GM21825 (cell line): ENCODE measurements around the gene ZBTB7C.

Experiments
- ATAC-seq: cut with Tn5 transposase; IDR thresholded peaks from one replicate; pipeline ENCODE4 v1.9.1; 2021; ENCODE audit warnings: mild to moderate bottlenecking, moderate library complexity; ENCODE audit not compliant: unreplicated experiment

ZBTB7C gene

DNA sequence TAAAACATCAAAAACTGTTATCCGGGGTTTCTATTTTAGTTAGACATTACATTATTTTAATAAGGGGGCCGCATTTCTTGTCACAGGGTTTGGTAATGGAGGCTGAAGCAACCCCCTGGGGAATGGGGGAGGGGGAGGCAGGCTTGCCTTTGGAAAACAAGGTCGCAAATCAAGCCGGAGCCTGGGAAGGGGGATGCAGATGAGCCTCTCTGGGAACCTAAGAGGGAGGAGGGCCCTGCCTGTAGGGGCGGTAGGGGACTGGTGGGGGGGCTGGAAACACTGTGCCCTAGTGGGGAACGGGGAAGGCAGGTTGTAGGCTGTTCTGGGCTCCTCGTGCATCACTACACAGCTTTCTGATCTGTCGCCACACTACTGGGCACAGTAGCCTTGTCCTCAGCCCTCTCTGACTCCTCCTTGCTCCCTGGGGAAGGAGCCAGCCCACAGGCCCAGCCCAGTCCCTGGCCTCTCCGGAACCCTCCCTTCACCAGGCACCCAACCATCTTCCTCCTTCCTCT is 308.5 kb downstream of the ZBTB7C start:
- no peak for ATAC-seq

DNA sequence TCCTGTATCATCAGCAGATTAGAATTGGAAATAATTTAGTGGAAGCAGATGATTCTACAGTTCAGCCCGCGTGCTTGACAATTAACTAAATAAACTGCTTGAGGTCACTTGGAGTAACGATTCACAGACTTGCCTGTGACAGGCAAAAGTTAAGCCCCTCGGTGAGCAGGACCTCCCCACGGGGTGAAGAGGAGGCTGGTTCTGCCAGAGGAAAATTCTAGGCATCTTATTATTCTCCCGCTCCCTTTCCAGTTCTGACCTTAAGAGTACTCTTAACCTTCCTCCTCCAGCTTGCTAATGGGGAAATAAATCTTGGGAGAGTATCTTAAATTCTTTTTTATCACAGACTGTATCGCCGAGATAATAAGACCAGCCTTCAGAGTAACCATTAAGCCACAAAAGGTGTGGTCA is 309.0 kb downstream of the ZBTB7C start:
- no peak for ATAC-seq

DNA sequence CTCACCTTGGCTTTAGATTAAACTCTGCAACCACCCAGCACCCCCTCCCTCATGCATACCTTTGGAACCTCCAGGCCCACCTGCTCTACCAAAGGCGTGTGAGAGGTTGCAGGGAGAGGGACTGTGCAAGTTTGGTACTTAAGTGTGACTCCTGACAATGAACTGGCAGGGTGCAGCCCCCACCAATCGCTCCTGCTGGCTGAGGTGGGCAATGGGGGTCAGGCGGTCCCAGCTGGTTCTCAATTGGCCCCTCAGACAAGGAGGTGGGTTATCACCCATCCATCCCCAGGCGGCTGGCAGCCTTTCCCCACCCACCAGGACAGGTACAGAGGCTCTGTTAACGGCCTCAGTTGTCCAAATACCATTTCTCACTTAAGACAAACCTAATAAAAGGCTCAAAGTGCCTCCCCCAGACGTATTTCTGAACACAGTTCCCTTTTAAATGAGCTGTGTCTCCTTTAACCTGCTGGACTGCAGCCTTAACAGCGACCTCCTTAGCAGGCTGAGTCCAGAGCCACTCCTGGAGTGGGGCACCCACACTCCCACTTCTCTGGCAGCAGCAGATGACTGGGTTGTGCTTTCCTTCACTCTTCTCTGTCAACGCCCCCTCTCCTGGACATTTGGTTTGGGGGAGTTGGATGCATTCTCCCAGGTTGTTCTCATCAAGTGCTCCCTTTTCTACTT is 309.6 kb downstream of the ZBTB7C start:
- no peak for ATAC-seq

DNA sequence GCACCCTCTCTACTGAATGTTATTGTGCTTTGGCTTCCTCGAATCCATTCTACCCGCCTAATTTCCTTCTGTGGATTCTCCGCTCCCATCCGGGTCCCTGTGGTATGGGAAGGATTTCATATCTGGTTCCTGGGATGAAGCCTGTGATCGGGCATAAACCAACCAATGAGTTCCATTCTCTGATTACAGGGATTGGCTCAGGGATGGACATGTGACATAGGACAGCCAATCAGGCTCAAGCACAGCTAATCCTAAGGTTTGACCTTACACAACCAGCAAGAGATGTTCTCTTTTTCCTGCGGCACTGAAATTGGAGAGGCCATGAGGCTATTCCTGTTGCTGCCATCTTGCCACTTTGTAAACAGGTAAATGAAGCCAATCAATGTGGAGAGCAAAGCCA is 310.6 kb downstream of the ZBTB7C start:
- ATAC-seq, result no peak

DNA sequence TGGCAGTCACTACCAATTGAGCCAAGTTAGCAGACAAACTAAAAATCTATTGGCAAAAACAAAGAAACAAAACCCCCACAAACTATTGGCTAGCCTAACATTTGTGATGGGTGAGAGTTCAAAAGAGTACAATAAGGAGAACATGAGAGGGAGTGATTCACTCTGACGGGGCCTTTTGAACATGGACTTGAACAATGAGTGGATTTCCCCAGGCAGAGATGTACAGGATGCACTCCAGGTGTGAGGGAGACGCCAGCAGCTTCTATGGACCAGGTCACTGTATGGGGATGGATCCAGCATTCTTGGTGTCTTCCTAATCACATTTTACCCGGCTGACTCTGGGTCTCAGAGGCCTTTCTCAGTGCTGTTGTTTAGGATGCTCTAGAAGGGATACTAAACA is 311.2 kb downstream of the ZBTB7C start:
- no peak for ATAC-seq

DNA sequence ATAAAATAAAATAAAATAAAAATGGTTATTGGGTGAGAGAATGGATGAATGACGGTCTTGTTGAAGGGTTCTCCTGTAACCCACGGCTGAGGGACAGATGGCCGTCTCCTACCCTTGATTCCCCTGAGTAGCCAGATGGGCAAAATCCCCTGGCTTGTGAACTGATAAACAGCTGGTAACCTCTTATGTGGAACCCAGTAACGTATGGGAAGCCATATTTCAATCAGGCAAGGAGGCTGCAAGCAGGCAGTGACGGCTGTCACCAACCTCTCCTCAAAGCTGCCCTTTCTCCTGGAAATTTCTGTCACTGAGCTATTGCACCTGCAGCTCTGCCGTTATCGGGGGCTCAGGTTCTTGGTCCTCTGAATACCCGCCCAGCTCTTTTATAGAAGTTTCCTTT is 313.5 kb downstream of the ZBTB7C start:
- no peak for ATAC-seq

DNA sequence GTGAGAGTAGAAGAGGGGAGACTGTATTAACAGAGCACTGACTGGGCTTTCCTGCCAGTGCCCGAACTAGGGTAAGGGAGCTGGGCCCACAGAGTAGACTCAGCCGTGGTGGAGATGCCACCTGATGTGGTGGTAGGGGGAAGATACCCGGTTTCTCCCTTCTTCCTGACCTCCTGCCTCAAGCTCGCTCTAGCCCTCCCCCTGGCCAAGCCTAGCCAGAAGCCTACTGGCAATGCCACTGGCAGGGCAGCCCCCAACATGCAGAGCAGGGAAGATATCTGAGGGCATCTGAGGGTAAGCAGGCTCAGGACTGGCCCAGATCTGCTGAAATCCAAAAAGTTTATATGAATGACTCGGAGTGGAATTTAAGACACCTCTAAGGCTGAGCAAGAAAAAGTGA is 316.1 kb downstream of the ZBTB7C start:
- no peak for ATAC-seq

DNA sequence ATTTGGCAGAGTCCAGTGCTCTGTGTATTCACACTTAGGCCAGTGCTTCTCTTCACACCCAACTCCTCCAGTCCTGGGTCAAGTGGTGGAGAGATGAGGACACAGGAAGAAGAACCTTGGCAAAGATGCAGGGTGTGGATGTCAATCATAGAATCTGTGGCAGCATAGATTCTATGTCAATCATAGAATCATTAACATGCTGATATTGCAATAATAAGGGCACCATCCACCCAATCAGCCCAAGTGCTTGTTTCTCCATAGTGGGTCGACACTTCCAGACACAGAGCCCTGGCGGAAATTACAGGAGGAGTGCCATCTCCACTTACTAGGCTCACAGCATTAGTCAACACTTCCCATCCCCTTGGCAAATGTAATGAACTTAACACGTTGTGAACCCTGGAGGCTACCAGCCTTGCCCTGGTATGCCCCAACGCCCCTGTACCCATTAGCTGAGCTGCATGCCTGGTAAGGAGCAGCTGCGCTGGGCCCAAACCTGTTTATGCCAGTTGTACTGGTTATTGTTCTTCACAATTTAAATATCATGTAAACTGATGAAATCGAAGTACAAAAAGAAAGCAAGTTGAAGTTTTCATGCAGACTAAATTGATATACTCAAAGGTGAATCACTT is 317.2 kb downstream of the ZBTB7C start:
- ATAC-seq, result no peak

DNA sequence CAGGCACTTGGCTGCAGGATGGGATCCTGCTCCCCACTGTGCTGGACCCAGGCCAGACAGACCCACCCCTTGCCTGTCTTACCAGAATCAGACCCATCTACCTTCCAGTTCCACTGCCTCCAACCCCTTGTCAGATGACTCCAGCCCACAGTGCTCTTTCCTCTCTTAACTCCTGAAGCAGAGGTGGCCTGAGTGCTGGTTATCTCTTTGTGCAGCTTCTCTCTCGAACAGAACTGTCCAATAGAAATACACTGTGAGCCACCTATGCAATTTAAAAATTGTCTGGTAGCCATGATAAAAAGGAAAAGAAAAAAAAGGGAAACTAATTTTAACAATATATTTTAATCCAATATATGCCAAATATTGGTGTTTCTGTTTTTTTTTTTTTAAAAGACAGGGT is 318.5 kb downstream of the ZBTB7C start:
- ATAC-seq, result no peak

DNA sequence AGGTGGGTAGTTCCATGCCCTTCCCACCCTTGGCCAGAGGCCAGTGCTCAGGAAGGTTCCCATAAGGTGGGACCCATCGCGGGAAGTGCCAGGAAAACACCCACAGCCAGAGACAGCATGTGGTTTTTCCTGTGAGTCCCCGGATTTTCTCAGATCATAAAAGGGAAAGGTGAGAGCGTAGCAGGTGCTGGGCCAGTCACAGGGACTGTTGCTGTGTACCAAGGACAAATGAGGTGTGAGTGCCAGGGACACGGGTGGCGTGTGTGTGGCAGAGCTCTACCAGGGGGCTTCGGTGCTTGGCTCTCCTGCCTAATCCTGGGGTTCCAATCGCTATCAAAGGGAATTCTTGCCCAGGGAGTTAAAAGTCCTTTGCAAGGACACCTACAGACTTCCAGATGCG is 319.2 kb downstream of the ZBTB7C start:
- ATAC-seq, result no peak

DNA sequence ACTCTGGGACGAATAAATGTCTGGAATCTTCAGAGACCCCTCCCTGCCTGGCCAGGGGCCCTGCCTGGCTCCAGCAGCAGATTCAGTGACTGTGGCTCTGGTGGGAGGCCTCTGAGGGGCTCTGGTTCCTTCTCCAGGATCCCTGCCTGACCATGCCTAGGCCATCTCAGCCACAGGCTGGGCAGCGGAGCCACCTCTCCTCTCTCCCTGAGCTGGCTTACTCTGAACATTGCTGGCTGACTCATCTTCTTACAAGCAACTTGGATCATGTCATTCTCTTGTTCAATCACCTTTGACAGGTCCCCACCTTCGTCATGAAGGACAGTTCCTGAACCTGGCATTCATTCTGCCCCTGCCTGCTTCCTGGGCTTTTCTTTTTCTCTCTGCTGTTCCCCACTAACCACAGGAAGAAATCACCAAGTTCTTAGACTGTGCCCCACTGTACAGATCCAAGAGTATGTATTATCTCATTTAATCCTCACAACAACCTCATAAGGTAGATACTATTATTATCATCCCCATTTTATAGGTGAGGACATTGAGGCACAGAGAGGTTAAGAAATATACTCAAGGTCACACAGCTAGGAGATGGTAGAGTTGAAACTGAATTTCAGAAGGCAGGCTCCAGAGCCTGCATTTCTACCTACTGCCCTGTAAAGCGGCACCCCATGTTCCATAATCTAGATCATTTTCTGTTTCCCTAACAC is 323.2 kb downstream of the ZBTB7C start:
- no peak for ATAC-seq

DNA sequence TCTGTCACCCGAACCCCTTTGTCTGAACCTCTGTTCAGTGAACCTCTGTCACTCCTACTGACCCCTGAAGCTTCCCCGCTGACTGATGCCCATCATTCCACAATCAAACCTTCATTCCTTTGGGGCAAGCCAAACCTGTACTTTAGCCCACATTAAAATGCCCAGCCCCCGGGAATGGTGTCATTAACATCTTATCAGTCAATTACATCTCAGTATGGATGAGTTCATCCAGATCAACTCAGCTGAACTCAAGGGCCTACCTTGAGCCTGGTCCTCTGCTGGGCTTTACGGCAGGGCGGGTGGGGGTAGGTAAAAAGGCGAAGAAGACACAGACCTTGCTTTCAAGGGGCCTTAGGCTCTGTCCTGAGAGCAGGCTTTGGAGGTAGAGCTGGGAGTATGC is 324.3 kb downstream of the ZBTB7C start:
- ATAC-seq, result no peak

DNA sequence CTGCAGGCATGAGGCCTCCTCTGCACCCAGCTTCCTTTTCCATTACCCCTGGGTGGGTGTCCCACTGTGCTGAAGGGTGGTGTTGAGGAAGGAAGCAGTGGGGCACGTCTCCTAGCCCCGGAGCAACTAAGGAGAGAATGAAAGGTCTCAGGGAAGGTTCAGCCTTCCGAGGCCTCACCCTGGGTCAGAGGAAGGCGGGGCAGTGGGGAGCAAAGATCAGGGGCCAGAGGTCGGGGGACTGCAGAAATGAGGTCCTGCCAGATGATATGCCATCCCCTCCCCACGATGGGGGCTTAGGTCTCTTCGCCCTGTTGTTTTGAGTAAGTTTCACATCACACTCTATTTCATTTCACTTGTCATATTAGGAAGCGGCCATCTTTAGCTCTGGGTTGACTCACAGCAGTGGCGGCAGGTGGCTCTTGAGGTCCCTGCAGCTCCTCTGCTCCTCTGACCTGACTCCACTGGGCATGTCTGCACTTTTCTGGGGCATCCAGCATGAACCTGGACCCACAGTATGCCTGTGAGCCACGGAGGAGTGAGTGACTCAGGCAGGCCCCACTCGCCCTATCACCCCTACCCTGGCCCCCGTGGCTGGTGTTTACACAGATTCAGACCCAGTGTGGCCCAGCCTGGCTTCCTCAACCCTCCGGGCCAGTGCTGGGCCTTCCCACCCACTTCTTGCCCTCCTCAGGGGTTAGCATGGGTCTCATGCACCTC is 325.0 kb downstream of the ZBTB7C start:
- no peak for ATAC-seq

DNA sequence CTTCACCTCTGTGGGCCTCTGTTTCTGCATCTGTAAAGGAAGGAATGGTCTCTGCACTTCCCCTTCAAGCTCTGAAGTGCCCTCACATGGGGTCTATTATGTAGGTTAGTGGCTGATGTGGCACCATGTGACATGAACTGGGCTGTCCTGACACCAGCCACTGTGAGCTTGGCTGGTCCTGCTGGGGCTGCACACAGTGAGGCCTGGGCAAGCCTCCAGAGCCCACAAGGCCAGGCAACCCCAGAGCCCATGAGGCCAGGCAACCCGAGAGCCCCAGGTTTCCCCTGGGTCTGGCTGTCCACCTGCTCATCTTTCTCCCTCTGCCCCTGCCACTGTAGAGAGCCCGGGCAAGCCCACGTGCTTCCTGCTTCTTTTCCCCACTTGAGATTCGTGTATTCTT is 328.6 kb downstream of the ZBTB7C start:
- no peak for ATAC-seq

DNA sequence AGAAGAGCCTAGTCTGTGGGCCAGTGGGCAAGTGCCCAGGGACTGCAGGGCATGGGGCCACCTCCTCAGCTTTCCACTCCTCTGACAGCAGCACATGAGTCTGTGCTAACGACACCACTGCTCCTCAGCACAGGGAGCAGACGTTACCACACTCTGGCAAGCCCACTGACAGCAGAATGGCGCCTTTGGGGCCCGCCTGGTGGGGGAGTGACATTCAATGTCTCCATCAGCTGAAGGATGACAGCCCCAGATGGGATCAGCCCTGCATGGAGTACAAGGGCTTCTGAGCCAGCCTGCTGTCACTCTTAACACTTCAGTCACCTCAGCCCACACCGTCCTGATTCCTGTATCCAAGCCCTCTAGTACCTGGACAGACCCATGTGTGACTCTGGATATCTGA is 329.3 kb downstream of the ZBTB7C start:
- ATAC-seq, result no peak

DNA sequence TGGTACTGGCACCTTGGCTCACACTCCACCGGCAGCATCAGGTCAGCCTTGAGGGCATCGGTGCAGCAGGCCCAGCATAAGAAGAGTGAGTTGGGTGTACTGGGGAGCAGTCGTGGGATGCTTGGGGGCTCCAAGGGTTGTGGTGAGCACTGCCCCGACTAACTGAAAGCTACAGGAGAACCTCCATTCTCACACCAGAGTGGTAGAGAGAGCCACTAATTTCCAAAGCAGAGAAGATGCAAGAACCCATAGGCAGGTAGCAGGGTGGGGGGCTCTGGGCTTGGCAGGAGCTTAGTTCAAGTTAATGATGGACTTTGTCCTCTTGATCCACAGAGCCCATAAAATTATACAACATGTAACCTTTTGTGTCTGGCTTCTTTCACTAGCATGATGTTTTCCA is 330.7 kb downstream of the ZBTB7C start:
- no peak for ATAC-seq

DNA sequence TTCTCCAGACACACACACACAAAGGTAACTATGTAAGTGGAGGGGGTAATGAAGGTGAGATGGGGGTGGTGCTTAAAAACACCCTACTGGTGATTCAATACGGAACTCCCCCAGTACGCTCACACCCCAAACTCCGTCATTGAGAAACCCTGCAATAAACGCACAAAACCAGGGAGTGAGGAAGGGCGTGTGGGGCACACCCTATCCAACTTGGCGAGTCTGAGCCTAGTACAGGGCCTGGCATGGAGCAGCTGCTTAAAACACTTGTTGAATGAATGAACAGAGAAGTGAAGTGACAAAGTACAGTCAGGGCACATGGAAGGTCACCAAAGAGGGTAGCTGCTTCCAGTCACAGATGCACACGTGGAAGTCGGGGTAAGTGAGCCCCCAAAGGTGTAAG is 331.9 kb downstream of the ZBTB7C start:
- no peak for ATAC-seq

DNA sequence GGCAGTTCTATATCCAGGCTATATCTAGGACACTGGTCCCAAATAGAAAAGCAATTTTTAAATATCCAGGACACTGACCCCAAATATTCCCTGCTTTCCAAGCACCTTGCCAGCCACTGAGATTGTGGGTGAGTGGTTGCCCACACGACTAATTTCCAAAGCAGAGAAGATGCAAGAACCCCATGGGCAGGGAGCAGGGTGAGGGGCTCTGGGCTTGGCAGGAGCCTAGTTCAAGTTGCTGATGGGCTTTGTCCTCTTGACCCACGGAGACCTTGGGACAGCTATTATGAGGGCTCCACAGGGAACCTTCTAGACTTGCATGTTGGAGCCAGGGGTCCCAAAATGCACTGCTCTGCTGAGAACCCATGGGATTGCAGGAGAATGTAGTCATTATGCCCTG is 332.7 kb downstream of the ZBTB7C start:
- no peak for ATAC-seq

DNA sequence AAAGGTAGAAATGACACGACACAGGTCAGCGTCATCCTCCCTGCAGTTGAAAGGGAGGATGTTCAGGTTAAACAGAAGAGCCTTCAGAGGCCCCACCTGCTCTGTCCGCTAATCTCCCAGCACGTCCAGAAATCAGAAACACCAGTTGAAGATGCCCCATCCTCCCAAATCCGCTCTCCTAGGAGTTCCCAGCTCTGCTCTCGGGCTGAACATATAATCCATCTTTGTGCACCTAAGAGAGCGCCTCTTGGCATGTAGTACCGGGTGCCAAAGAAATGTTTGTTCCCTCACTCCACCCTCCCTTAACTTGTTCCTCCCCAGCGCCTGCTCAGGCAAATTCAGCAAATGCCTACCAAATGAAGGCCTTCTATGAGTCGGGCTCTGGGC is 333.5 kb downstream of the ZBTB7C start:
- ATAC-seq, result no peak

DNA sequence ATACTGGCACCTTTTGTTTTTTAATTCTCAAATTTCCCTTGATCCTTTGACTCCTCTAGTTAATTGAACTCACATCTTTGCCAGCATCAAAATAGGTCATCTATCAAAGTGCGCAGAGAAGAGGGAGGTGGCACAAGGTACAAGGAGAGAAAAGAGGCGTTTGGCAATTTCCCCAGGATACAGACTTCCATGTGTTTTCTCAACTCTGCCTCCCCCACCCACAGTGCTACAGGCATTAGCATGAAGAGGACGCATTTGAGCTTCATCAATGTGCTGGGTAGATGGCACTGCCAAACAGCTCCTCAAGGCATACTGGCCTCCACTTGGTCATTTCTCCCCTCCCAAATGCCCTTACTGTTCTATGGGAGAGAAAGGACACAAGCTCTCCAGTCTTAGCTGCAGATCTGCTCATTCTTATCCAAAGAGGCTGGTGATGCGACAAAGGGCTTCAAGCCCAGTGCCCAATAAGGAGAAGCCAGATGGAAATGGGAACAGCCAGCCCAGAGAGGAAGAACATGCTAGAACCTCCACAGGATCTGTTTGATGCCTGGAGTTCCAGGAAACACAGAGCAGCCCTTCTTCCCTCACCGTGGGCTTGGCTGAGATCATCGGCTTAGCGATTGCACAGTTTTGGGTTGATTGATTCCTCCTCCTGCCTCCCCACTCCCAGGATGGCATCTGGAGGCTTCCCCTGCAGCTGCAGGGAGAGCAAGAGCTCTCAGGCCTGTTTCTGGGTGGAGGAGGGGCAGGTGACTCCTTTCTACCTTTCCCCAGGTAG is 334.1 kb downstream of the ZBTB7C start:
- no peak for ATAC-seq
